Stimulated activated CD8-positive, alpha-beta memory T cell treated with anti-CD3 and anti-CD28 coated beads, Interleukin-15, amount 100 ng/mL, for 1 hour (primary cell): Measurements from ENCODE around the gene SLIT3.

Experiments used
- DNase-seq: peaks from one replicate; pipeline ENCODE4 v3.0.0-alpha.2; 2020; ENCODE audit warnings: low read depth

SLIT3 gene

DNA sequence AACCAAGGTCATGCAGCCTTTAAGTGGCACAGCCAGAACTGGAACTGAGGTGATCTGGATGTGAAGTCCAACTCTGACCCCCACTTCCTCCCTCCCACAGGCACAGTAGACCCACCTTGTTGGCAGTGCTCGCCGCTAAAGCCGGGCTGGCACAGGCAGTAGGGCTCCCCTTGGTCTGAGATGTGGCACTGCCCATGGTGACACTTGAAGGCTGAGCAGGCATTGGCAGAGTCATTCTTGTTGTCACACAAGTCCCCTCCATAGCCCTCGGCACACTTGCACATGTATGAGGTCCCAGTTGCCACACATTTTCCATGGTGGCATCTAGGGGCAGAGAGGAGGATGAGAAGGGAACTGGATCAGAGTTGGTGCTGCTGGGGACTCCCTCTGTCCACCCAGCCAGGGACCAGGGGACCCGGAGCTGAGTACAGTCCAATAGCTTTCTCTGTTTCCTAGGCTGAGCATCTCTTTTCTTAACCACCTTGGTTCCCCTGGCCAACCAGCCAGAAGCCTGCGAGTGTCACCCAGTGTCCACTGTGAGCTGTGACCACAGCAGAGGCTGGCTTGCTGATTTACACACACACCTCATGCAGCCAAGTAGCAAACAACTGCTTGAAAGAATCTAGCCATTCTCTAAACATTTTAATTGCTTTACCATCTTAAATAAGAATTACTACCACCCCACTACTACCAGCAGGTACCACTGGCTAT is 631.1 kb downstream of the SLIT3 start:
- DNase-seq, result no peak

DNA sequence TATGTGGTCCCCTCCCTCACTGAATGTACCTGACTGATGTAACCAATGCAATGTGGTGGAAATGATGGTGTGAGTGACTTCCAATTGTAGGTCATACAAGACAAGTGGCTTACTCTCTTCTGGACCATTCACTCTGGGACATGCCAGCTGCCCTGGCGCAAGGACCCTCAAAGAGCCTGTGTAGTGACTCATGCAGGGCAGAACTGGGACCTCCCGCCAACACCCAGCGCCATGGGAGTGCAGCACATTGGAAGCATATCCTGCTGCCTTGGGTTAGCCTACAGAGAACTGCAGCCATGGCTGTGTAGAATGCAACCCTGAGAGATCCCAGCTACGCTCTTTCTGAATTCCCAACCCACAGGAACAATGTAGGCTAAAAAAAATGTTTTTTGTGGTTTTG is 631.8 kb downstream of the SLIT3 start:
- no peak for DNase-seq

DNA sequence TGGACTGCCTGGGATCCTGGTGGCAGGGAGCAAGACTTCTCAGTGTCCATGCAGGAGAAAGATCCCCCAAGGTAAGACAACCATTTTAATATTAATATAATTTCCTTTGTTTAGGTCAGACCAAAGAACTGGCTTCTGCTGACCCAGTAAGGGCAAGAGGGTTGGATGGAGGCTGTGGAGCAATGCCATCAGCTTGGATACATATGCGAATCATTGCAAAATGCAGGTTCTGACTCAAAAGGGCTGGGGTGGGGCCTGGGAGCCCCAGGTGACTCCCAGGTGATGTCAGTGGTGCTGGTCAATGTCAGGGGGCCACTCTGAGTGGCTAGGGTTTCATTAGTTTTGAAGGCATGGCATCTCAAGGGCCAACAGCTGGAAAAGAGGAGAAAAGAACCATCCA is 632.9 kb downstream of the SLIT3 start:
- no peak for DNase-seq

DNA sequence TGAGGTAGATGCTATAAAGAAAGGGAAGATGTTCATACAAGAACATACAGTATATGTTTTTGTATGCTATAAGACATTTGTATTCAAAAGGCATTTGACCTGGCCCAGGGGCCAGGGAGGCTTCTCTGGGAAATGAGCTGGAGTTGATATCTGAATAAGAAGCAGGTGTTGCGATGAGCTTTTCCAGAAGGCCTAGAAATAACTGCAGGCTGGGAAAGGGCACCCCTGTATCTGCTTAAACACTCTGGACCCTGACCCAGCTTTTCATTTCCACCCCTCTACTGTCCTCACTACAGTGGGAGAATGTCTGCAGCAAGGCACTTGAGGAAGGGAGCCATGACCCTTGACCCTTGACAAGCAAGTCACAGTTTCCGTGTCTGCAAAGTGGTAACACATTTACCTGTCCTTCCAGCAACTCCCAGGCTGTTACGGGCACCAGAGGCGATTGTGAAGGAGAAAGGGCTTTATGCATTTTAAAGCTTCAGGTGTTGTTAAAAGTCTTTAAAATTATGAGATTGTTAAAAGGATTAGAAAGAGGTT is 633.6 kb downstream of the SLIT3 start:
- DNase-seq, result no peak

DNA sequence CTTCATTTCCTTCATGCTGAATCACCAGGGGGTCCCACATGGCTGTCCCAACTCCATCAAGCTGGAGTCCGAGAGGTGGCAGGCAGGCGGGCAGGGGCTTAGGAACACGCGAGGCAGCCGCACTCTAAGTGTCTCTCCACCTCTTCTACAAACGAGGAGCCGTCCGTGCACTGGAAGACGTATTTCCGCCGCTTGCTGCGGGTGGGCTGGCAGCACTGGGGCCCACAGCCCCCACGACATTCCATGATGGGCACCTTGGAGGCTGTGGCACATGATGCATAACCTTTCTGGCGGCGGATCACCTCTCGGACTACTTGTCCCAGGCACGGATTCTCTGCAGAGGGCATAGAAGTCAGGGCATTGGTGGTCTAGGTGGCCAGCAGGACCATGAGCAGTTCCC is 634.6 kb downstream of the SLIT3 start:
- no peak for DNase-seq

DNA sequence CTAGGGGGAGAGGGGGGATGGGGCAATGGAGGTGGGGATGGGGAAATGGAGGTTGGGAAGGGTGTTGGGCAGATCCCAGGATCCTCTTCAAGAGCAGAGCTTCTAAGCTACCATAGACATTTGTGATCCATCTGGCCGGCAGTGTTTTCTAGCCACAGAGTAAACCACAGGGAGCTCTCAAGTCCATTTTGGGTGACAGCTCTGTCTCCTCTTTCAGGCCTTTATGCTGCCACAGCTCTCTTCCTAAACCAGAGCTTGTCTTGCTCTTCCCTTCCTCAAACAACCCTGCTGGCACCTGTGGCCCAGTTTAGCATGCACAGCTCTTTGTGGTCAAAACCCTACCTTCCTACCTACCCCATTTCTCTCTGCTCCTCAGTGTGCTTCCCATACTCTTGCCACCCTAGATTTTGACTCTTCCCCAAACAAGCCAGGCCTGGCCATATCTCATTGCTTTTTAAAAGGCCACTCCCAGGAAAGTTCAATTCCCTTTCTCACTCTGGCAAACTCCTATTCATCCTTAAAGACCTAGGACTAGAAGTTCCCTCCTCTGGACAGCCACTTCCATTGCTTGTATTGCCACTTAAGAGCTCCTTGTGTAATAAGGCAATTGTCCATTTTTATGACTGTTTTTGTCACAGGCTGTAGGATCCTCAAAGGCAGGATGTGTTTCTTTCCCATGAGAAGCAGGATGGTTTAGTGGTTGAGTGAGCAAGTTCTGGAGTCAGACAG is 637.5 kb downstream of the SLIT3 start:
- no peak for DNase-seq

DNA sequence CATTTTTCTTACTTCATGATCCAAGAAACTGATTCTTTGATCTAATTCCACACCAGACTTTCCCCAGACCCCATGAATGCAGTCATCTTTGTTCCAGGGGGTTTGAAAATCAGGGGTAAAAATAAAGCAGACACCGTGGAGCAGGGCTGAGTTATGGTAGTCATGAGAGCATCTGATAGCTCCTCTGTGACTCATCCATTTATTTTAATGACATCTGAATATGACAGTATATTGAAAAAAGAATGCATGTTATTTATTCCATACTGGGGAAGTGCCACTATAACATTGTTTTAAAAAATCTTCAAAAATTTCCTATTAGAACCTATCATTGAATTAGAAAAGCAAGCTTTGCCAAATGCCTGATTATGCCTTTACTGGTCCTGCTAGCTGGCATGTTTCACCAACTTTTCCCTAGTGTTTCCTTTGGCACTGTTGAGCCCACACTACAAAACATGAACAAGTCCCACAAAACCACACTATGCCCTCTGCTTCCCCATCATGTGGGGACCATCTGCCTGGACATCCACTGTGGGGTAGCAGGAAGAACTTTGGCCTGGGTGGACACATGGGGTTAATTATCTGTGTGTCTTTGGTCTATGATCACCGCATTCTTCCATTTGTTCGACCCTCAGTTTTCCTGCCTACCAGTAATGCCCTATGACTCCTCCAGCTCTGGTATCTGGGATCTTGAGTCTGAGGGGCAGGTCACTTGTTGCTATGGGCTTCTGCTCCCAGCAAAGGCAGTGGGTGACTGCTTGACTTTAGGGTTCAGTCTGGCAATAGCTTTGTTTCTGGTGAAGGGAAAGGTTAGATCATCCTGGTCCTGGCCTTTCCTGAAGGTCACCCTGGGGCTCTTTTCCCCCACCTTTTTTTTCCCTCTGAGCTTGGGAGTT is 639.1 kb downstream of the SLIT3 start:
- no peak for DNase-seq

DNA sequence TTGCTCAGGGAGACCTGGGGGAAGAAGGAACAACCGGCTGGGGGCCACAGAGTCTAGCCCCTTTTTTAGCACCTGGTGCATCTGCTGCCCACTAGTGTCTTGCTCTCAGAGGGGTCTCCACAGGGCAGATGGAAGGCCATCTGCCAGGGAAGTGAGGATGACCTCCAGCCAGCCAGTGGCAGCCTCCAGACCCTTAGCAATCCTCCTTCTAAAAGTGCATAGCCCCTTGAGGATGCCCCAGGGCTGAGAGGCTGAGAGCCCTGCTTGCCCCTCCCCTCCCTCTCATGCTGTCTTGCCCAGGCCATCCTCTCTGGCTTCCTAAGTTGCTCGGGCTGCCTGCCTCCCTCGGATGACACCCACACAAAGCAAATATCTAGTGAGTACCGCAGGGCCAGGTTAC is 640.2 kb downstream of the SLIT3 start:
- DNase-seq, result no peak

DNA sequence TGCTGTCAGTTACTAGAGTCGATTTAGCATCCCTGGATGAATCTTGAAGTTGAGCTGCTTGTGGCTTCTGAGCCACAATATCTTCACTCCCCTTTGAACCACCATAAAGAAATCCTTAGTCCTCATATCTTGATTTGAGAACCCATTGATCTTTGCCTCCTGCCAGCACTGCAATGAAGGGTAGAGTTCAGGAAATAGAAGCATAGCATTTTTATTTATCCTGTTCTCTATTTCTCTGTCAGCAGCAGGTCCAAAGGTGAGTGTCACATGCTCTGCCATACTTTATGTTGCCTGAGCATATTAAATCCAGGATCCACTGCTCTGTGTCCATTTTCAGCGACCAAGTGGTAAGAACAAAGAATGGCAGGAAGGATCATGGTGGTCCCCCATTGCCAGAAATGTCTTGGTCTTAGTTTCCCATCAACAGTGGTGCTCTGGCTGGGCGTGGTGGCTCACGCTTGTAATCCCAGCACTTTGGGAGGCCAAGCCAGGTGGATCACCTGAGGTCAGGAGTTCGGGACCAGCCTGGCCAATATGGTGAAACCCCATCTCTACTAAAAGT is 641.6 kb downstream of the SLIT3 start:
- DNase-seq, result no peak

DNA sequence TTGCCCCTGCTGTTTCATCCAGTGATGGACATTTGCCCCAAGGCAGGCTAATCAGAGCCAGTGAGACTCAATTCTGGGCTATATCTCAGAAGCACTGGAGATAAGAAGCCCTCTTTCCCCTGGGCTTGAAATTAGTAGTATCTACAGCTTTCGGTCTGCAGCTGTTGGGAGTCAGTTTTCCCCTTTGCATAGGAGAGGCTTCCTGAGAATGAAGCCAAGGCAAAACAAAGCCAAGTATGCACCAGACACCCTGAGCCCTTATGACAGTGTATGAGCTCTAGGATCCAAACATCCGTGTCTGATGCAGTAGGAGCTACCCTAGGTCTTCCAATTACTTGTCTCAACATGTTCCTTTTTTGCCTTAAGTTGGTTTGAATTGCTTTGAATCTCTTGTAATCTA is 642.5 kb downstream of the SLIT3 start:
- DNase-seq, result no peak

DNA sequence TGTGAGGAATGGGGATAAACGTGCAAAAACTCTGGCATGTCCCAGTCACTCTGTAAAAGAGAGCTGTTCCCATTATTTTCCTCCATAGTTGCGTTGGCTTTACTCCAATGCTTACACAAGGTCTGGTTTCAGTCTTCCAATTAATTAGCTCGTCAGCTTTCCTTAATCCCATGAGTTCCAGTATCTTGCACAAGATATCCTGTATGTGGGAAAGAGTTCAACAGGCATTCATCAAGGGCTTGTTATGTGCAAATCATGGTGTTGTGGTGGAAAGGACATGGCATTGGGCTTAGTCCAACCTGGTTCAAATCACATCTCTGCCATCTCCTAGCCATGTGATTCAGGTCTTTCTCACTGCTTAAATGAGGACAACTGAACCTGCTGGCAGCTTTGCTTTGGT is 644.3 kb downstream of the SLIT3 start:
- no peak for DNase-seq

DNA sequence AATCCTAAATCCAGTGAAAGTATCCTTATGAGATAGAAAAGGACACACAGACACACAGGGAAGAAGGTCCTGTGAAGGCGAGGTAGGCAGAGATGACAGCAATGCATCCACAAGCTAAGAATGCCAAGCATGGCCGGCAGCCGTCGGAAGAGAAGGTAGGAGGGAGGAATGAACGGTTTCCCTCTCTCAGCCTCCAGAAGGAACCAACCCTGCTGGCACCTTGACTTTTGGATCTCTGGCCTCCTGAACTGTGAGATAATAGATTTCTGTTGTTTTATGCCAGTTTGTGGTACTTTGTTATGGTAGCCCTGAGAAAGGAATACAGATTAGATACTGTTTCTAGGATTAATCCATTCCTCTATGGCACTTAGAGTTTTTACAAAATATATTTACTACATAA is 645.6 kb downstream of the SLIT3 start:
- no peak for DNase-seq

DNA sequence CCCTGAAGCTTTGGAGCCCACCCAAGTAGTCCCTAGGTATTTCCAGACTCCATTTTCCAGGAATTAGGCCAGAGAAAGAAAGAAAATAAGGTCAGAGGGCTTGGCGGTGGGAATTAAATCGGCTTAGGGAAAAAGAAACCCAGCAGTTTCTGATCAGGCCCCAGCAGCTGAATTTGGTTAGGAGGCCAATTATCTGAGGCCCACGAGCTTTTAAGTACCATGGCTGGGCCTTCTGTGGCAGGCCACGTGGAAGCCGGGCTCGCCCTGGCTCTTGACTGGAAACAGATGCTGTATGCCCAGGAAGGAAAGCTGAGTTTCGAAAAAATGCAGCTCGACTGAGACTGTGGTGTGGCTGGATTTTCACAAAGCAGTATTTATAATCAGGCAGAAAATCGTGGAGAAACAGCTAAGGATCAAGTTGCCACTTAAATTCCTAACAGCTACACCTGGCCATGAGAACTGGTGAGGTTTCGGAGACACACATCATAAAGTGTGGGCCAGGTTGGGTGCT is 646.7 kb downstream of the SLIT3 start:
- no peak for DNase-seq

DNA sequence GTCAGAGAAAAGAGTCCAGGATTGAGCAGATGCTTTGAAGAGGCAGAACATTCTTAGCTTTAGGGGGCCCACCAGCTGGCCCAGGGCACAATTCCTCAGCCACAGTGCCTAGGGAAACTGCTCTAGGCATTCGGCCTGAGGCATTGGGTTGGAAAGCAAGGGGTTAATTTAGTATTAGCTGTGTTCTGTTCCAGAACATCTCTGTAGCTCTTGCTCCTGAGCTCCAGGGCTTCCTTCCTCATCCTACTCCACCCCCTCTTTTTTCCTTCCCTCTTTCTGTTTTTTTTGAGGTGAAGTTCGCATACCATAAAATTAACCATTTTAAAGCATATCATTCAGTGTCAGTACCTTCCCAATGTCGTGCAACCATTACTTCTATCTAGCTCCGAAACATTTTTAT is 647.3 kb downstream of the SLIT3 start:
- DNase-seq, result no peak

DNA sequence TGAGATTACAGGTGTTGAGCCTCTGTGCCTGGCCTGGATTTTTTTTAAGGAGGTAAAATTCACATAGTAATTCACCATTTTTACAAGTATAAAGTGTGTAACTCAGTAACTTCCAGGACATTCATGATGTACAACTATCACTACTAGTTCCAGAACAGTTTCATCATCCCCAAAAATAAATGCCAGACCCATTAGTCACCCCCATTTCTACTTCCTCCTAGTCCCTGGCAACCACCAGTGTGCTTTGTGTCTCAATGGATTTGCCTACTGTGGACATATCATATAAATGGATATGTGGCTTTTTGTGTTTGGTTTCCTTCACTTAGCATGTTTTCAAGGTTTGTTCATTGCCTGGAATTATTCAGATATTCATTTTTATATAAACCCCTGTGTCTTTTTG is 649.3 kb downstream of the SLIT3 start:
- DNase-seq, result no peak

DNA sequence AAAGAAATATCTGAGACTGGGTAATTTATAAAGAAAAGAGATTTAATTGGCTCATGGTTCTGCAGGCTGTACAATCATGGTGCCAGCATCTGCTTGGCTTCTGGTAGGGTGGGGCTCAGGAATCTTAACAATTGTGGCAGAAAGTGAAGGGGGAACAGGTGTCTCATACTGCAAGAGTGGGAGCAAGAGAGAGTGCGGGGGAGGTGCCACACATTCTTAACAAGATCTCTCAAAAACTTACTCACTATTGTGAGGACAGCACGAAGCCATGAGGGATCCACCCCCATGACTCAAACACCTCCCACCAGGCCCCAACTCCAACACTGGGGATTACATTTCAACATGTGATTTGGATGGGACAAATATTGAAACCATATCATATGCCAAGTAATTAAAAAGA is 651.6 kb downstream of the SLIT3 start:
- no peak for DNase-seq

DNA sequence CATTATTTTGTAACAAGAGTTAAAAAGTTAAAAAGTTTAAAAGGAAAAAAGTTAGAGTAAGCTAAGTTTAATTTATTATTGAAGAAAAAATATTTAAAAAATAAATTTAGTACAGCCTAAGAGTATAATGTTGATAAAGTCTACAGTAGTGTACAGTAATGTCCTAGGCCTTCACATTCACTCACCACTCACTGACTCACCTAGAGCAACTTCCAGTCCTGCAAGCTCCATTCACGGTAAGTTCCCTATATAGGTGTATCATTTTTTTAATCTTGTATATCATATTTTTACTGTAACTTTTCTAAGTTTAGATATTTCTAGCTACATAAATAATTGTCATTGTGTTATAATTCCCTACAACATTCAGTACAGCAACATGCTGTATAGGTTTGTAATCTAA is 652.4 kb downstream of the SLIT3 start:
- DNase-seq, result no peak

DNA sequence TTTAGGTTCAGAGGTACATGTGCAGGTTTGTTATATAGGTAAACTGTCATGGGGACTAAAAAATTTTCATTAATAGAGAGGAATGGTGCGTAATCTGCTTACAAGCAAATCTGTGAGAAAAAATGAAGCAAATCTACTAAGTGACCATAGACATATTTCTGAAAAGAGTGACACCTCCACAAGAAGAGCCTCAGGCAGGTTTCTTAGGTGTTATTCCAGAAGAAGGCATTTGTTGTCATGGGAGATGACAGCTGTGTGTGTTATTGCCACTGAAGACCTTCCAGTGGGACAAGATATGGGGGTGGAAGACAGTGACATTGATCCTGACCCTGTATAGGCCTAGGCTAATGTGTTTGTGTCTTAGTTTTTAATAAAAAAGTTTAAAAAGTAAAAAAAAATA is 652.9 kb downstream of the SLIT3 start:
- DNase-seq, result no peak

DNA sequence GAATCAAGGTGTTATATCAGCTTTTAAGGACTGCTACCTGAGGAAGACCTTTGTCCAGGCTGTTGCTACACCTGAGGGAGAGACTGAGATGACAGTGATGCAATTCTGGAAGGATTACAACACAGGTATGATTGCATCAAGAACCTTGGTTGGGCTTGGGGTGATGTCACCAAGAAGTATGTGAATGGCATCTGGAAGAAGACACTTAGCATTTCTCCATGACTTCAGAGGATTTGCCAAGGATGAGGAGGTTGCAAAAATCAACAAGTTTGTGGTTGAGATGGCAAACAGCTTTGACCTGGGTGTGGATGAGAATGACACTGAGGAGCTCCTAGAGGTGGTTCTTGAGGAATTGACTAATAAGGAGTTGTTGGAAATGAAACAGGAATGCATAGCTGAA is 653.9 kb downstream of the SLIT3 start:
- DNase-seq, result no peak

DNA sequence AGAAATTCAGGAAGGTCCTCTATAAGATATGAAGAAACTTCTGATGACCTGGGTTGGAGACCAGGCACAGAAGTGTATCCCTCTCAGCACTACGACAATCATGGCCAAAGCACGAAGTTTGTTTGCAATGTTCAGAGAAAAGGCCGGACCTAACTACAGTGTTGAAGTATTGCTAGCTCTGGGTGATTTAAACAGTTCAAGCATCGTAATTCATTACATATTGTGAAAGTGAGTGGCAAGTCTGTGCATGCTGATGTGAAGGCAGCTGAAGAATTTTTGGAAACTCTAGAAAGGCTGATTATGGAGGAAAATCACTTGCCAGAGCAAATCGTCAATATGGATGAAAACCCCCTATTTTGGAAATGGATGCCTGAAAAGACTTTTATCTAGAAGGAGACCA is 654.6 kb downstream of the SLIT3 start:
- no peak for DNase-seq

DNA sequence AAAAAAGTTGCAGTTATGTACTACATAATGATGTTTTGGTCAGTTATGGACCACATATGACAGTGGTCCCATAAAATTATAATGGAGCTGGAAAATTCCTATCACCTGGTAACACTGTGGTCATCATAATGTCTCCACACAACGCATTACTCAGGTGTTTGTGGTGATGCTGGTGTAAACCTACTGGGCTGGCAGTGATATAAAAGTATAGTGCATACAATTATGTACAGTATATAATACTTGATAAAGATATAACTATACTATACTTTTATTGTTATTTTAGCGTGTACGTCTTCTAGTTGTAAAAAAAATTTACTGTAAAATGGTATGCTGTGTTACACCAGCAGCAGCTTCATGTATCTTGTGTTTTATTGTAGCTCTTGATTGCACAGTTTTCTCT is 655.7 kb downstream of the SLIT3 start:
- DNase-seq, result no peak

DNA sequence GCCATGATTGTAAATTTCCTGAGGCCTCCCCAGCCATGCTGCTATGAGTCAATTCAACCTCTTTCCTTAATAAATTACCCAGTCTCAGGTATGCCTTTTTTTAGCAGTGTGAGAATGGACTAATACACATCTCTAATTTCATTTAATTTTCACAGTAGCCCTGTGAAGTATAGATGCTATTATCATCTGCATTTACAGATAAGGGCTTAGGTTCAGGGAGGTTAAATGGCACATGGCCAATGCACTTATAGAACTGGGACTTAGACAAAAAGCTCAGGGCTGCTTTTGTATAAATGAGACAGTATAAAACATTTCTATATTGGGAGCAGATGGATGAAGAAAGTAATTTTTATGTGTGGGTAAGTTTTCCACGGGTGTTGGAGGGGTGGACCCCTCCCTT is 658.9 kb downstream of the SLIT3 start:
- no peak for DNase-seq
